CMK (cell line): Measurements from ENCODE around the gene AFG3L2.

ENCODE experiments used
- DNase-seq: peaks from one replicate; pipeline ENCODE4 v3.0.0-alpha.2; 2010; ENCODE audit warnings: low read depth

Gene AFG3L2

GRCh38 chr18:12361770-12362378 is 15.2 kb downstream of the AFG3L2 start:
- DNase-seq = no peak

GRCh38 chr18:12359515-12359927 is 17.5 kb downstream of the AFG3L2 start:
- no peak for DNase-seq

DNA sequence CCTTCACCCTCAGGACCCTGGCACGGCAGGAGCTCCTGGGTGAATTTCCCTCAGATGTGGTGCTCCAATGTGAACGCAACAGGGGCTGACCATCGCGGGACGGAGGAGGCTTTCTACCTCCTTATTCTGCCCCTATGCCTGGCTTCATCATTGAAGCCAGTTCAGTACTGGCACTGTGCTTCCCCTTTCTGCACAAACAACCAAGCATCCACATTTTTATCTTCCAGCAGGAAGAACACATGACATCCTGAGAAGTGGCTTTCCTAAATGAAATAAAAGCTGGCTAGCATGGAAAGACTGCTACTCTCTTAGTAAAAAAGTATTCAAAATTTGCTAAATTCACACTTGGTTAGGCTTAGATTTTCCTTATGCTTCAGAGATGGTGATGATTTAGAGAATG is 24.8 kb downstream of the AFG3L2 start:
- DNase-seq = no peak

DNA sequence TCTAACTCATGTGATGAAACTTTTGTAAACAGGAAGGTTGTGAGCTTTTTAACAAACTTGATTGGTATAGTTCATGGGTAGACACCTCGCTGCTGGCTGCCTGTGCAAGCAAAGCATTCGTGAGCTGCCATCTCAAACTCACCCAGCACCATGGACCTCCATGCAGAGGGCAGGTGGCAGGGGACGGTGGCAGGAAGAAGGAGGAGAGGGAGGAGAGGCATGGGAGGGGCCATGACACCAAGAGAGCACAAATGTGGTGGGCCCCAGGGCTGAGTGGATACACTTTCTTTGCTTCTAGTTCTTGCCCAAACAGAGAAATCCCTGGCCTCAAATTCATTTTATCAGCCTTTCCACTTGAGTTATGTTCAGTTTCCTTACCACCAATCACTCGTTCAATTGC is 29.1 kb downstream of the AFG3L2 start:
- no peak for DNase-seq

GRCh38 chr18:12346240-12346565 is 30.8 kb downstream of the AFG3L2 start:
- no peak for DNase-seq

DNA sequence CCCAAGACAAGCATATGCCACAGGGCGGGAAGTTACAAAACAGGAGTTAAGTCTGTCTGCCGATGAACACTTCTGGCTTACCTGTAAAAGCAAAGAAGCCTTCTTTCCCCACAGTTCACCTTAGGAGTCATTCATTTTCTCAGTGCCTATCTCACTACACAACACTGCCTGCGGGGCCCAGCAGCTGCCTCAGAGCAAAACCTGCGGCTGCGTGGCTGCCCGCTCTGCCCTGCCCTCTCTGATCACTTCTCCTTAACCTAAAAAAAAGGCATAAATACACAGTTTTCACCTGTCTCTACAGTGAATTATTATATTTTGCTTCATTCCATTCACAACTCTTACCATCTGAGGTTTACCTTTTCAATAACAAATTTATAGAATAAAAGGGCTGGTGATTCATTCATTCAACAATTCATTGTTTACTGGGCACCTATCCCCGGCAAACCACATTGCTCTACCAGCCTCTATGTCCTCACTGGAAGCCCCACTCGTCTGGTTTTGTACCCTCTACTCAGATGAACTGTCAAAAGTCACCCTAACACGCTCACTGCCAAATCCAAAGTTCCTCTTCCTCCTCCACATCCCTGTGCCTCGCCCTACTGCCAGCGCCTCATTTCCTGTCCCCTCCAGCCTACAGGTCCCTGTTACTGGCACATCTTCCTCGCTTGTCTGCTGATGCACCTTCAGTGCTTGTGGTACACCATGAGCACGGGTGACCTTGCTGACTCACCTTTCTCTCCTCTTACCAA is 31.4 kb downstream of the AFG3L2 start:
- no peak for DNase-seq

- DNase-seq = no peak
These were observed 34.4 kb downstream of the AFG3L2 start for GRCh38 chr18:12342661-12343060.

DNA sequence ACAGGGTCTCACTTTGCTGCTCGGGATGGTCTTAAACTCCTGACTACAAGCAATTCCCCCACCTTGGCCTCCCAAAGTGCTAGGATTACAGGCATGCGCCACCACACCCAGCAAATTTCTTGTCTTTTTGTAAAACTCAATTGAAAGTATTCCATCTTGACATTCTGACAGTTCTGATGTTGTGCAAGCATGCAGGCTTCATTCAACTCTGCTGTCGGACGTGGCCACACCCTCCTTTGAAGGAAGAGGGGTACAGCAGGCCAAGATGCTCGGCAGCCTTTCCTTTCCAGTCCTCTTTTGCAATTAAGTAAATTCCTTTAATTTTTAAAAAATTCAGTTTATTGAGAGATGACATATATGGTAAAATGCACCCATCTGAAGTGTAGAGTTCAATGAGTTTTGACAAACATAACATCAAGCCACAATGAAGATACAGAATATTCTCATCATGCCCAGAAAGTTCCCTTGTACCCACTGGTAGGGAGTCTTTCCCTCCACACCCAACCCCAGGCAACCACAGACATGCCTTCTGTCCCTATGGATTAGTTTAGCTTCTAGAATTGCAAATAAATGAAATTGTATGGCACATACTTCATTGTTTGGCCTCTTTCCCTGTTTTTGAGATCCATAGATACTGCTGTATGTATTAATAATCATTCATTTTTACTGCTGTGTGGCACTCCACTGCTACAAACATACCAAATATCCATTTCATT is 35.9 kb downstream of the AFG3L2 start:
- no peak for DNase-seq

- DNase-seq = no peak
These were observed 38.6 kb downstream of the AFG3L2 start for GRCh38 chr18:12338382-12338781.

GRCh38 chr18:12336887-12337286 is 40.1 kb downstream of the AFG3L2 start:
- DNase-seq = no peak

GRCh38 chr18:12336171-12336613 is 40.8 kb downstream of the AFG3L2 start:
- DNase-seq = no peak

- no peak for DNase-seq
These were observed 41.5 kb downstream of the AFG3L2 start for GRCh38 chr18:12335503-12335902.

DNA sequence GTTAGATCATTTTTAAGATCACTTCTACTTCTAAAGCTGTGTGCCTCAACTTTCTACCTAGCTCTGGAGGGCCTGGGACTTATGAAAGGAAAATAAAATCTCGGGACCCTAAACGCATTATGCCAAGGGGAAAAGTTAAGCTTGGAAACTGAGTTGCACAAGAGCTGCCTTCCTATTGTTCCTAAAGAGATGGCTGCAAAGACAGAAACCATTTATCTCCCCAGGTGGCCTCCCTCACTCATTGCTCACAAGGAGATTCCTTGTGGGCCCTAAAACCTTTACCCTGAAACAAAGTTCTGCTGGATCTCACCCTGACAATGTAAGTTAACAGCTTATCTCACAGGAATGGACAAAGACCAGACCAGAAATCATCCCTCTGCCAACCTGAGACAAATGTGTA is 42.2 kb downstream of the AFG3L2 start:
- DNase-seq = no peak

DNA sequence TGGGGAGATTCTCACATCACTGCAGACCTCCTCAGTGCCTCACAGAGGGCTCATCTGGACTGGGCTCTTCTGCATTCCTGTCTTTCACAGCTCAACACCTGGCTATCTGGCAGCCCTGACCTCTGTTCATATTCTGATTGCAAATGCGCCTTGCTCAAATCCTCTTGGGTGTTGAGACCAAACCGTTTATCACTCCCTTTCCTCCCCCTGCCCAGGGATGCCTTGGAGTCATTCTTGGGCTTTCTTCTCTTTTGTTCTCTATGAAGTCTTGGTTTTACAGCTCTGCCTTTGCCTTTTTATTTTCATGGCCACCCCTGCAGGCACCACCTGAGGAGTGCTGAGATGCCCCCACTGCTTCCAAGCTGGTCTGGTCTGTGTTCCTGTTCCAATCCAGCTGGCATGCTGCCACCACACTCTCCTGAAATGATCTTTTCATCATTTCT is 42.6 kb downstream of the AFG3L2 start:
- DNase-seq = no peak

- DNase-seq = no peak
These were observed 43.3 kb downstream of the AFG3L2 start for GRCh38 chr18:12333506-12334290.

DNA sequence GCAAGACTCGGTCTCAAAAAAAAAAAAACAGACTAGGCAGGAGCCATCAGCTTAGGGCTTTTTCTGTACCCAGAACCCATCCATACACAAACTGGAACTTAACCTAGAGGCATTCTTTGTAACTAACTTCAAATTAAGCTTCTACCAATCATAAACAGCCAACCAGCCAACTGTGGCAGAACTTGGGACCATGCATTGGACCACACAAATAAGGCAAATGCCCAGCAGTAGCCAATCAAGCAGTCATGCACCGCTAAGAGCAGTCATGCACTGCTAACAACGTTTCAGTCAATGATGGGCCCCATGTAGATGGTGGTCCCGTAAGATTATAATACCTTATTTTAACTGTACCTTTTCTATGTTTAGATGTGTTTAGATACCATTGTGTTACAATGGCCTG is 46.3 kb downstream of the AFG3L2 start:
- DNase-seq = no peak

DNA sequence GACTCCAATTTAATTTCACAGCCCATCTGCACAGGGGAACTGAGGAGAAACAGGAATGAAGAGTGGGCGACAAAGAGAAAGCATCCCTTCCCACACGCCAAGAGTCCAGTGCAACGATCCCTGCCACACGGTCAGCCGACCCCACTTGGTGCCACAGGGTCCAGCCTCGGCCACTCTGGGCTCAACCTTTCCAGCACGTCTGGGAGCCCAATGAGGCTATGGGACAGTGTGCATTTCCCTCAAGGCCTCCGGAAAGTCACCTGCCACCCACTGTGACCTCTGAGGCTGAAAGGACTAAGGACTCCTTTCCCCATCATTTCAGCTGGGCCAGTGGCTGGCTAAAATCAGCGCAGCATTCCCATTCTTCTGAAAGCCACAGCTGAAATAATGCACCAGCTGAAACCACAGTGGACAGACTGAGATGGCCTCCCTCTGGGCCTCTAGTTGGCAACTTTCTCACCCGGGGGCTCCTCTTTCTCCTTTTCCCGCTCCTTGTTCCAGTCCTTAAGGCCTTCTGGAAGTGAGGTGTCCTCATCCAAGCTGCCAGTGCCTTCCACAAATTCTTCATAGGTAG is 47.8 kb downstream of the AFG3L2 start:
- no peak for DNase-seq

- no peak for DNase-seq
These were observed 48.7 kb downstream of the AFG3L2 start for GRCh38 chr18:12328179-12328823.

DNA sequence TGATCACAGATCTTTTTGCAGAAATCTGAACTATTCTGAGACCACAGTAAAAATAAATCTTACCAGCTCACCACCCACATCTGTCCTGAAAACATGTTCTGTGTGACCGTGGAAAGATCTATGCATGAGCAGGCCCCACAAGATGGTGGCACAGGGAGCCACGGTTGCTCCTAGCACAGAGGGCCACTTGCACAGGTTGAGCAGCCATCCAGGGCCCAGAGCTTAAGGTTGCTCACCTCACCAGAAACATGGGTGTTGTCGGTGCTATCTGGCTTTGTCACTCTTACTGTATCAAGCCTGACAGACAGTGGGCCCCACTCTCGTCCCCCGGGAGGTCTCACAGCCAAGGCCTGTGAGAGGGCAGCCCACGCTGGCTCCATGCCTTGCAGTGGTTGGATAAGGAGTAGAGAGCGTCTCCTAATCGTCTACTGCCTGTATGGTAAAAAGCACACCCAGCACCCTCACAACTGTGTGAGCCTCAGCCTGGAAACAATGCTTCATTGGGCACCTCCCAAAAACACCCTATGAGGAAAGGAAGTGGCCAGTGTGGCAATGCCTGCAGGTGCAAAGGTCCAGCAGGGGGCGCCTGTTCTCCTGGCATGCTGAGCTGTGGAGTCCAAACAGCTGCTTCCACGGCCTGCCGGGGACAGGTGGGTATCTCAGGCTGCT is 49.4 kb downstream of the AFG3L2 start:
- no peak for DNase-seq

- DNase-seq = no peak
These were observed 50.1 kb downstream of the AFG3L2 start for GRCh38 chr18:12326711-12327460.
